HG02970 (cell line): Measurements from ENCODE around the gene FAR1.

Experiments used
- ATAC-seq: cut with Tn5 transposase; IDR thresholded peaks from one replicate; pipeline ENCODE4 v1.9.1; 2021; ENCODE audit warnings: mild to moderate bottlenecking, moderate library complexity, moderate number of reproducible peaks; ENCODE audit not compliant: unreplicated experiment, low FRiP score

FAR1 gene

GRCh38 chr11:13772223-13773046 is 104.0 kb downstream of the FAR1 start:
- peak; percentile 56 for ATAC-seq

GRCh38 chr11:13775471-13775870 is 107.0 kb downstream of the FAR1 start:
- ATAC-seq: no peak

- ATAC-seq: no peak
These were observed 107.8 kb downstream of the FAR1 start for GRCh38 chr11:13776134-13776815.

DNA sequence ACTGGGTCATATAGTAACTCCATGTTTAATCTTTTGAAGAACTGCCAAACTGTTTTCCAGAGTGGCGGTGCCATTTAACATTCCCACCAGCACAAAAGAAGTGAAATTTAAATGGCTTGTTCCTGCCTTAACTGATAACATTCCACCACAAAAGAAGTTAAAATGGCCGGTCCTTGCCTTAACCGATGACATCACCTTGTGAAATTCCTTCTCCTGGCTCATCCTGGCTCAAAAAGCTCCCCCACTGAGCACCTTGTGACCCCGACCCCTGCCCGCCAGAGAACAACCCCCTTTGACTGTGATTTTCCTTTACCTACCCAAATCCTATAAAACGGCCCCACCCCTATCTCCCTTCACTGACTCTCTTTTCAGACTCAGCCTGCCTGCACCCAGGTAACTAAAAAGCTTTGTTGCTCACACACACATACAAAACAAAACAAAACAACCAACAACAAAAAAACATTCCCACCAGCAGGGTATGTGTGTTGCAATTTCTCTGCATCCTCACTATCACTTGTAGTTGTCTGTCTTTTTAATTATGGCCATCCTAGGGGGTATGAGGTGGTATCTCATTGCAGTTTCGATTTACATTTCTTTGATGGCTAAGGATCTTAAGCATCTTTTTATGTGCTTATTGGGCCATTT is 109.0 kb downstream of the FAR1 start:
- no peak for ATAC-seq

DNA sequence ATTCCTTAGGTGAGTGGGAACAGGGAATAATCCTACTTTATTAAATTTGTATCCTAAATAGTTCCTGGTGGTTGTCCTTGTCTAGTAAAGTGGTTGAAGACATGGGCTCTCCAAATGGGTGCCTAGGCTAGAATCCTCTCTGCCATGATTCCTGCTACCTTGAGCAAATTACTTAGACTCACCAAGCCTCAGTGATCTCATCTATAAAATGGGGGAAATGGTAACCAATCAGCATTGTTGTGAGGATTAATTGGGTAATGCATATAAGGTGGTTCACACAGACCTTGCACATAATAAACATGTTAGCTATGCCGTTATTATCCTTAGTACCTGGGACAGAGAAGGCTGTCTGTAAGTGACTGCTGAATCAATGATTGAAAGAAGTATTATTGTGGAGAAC is 109.9 kb downstream of the FAR1 start:
- no peak for ATAC-seq

DNA sequence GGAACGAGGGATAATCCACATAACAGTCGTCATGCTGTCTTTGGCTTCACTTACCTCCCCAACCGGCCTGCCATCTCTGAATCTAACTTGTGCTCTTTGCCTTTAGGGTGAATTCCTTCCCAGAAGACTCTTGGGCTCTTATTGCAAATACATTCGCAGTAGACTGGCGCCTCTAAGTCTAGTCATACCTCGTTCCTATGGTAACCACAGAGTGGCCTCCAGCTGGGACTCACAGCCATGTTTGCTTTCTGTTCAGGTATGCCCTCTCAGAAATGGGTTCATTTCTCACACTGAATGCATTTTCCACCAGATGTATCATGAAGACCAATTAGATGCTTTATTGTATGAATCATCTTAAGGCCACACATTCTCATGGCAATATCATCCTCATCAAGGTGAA is 112.7 kb downstream of the FAR1 start:
- no peak for ATAC-seq
